Fibroblast of lung (primary cell): ENCODE results near the gene TRAPPC1. TPM values are rescaled to one million over a fixed set of nuclear protein-coding genes. Genes with fewer than 3 reads are reported as not detected.

Source experiments
- DNase-seq, 2 donors: peaks; one replicate each; pipeline versions ENCODE4 v3.0.0 to v3.0.0-alpha.2; 2010; ENCODE audit warnings: low read depth in 2 of 2
- H2AFZ ChIP-seq: 2 replicates; pipeline ENCODE4 v1.5.1; 2012; ENCODE audit warnings: low read length, control low read depth, inconsistent platforms
- H3K27ac ChIP-seq: 2 replicates; pipeline ENCODE4 v1.5.1; 2011; ENCODE audit warnings: low read length, control low read depth; ENCODE audit not compliant: insufficient read depth
- H3K27me3 ChIP-seq: 2 replicates; pipeline ENCODE4 v1.5.1; 2011; ENCODE audit warnings: mild to moderate bottlenecking, low read length; ENCODE audit not compliant: control insufficient read depth, insufficient read depth
- H3K36me3 ChIP-seq: 2 replicates; pipeline ENCODE4 v1.5.1; 2011; ENCODE audit warnings: low read length; ENCODE audit not compliant: control insufficient read depth, insufficient read depth
- H3K4me1 ChIP-seq: 2 replicates; pipeline ENCODE4 v1.5.1; 2011; ENCODE audit warnings: low read length; ENCODE audit not compliant: control insufficient read depth, insufficient read depth; ENCODE audit errors: extremely low read depth
- H3K4me2 ChIP-seq: 2 replicates; pipeline ENCODE4 v1.5.1; 2011; ENCODE audit warnings: low read length, control low read depth; ENCODE audit not compliant: insufficient read depth; ENCODE audit errors: extremely low read depth
- H3K4me3 ChIP-seq, 4 experiments: fragments of 200-600 bp in 1 of 4; sonication (generic) in 1 of 4; replicated peaks in 1 of 4; 2 replicates each; pipeline ENCODE4 v1.5.1; 2011 to 2016; ENCODE audit warnings: low read length in 4 of 4, low read depth in 3 of 4, mild to moderate bottlenecking in 3 of 4, control low read depth in 2 of 4, inconsistent platforms in 1 of 4, mixed read lengths in 1 of 4; ENCODE audit not compliant: insufficient read depth in 1 of 4; ENCODE audit errors: control extremely low read depth in 1 of 4
- H3K79me2 ChIP-seq: 2 replicates; pipeline ENCODE4 v1.5.1; 2012; ENCODE audit warnings: mild to moderate bottlenecking, low read length, inconsistent platforms; ENCODE audit not compliant: control insufficient read depth, insufficient read depth
- H3K9ac ChIP-seq: 2 replicates; pipeline ENCODE4 v1.5.1; 2011; ENCODE audit warnings: mild to moderate bottlenecking, low read length, control low read depth; ENCODE audit not compliant: insufficient read depth
- H3K9me3 ChIP-seq: 2 replicates; pipeline ENCODE4 v1.5.1; 2012; ENCODE audit warnings: low read depth, low read length; ENCODE audit not compliant: control insufficient read depth, insufficient read depth
- H4K20me1 ChIP-seq: 2 replicates; pipeline ENCODE4 v1.5.1; 2011; ENCODE audit warnings: low read length; ENCODE audit not compliant: control insufficient read depth, insufficient read depth; ENCODE audit errors: extremely low read depth
- CTCF ChIP-seq, 2 donors: IDR thresholded peaks in 1 of 2; conservative IDR thresholded peaks in 1 of 2; 1 replicate in 1 of 2; 2 replicates in 1 of 2; pipeline ENCODE4 v1.5.1; 2011 to 2012; ENCODE audit warnings: low read length in 2 of 2, control low read depth in 1 of 2, inconsistent platforms in 1 of 2, low read depth in 1 of 2, mild to moderate bottlenecking in 1 of 2
- EZH2 ChIP-seq: IDR thresholded peaks from 2 replicates; pipeline ENCODE4 v1.5.1; 2012; ENCODE audit warnings: low read length, control low read depth, mild to moderate bottlenecking; ENCODE audit errors: missing control alignments
- polyA plus RNA-seq, 2 donors: library from polyadenylated mRNA; depleted of rRNA in 1 of 2; stranded (reverse) in 1 of 2; unstranded in 1 of 2; fragments of >200 nt; gene quantifications; 2 replicates each; pipeline ENCODE4 v1.2.1, GENCODE V29; 2011 to 2012; ENCODE audit warnings: missing spikeins in 1 of 2
- total RNA-seq: library from RNA; depleted of rRNA; stranded (reverse); fragments of >200 nt; gene quantifications from 2 replicates; pipeline ENCODE4 v1.2.1, GENCODE V29; 2014

The TRAPPC1 gene
- total and polyA plus RNA-seq, 2 donors (not counting 1 experiment from before 2014, with no cell fraction given): 61.9 to 342 TPM

GRCh38 chr17:7930841-7931631, 710 bp downstream of the TRAPPC1 start:
- no peaks in the 10 kb centered on the region for H4K20me1 ChIP-seq
- peak overlapping the region; percentile 96 for H3K27ac ChIP-seq

GRCh38 chr17:7929158-7930023, 2.4 kb downstream of the TRAPPC1 start, which contains the start of gene KCNAB3:
KCNAB3 (minus strand) TSS chr17:7929856; CDS start chr17:7929435, 421 bp downstream.
- Histone ChIP-seq H2AFZ (peak within 1 kb of the TSS; percentile 45), H3K79me2 (peaks cover 36% of the 10 kb centered on the region), H3K4me1 (no peaks in the 10 kb centered on the region), H3K27me3 (no peaks in the 10 kb centered on the region), H3K9ac (peak within 1 kb of the TSS; percentile 25), H4K20me1 (no peaks in the 10 kb centered on the region), H3K27ac (no peak within 1 kb of the TSS), H3K4me2 (peak within 1 kb of the TSS; percentile 86), H3K36me3 (no peaks in the 10 kb centered on the region), H3K4me3 (peak within 1 kb of the TSS; percentile 28 to 97 (median 52)), H3K9me3 (no peaks in the 10 kb centered on the region)
- no peak for TF ChIP-seq CTCF (conservative IDR thresholded peaks at IDR 0.05 in 1 of 2, IDR thresholded peaks at IDR 0.05 in 1 of 2; ENCODE audit: low read depth in 1 of 2, low read length in 2 of 2)
- TF ChIP-seq EZH2: no peak
- peak; percentile 69 to 77 for DNase-seq

More at GRCh38 chr17:7930841-7931631, 710 bp downstream of the TRAPPC1 start:
- Histone ChIP-seq H3K27me3 (no peaks in the 10 kb centered on the region), H3K79me2 (peaks cover 36% of the 10 kb centered on the region), H3K36me3 (peaks cover 2% of the 10 kb centered on the region), H3K9ac (peak overlapping the region; percentile 71), H2AFZ (peak overlapping the region; percentile 91), H3K4me1 (no peaks in the 10 kb centered on the region), H3K4me3 (peak overlapping the region; percentile 81 to 97 (median 96)), H3K9me3 (no peaks in the 10 kb centered on the region), H3K4me2 (peak overlapping the region; percentile 86)
- TF ChIP-seq CTCF (conservative IDR thresholded peaks at IDR 0.05 in 1 of 2, IDR thresholded peaks at IDR 0.05 in 1 of 2; ENCODE audit: low read depth in 1 of 2, low read length in 2 of 2): no peak
- no peak for TF ChIP-seq EZH2
- no peak for DNase-seq

- no peak for DNase-seq
- Histone ChIP-seq H3K9ac (no peak overlapping the region), H3K9me3 (no peaks in the 10 kb centered on the region), H3K79me2 (peaks cover 18% of the 10 kb centered on the region), H3K27me3 (no peaks in the 10 kb centered on the region), H3K4me3 (no peak overlapping the region), H4K20me1 (no peaks in the 10 kb centered on the region), H3K27ac (no peak overlapping the region), H3K36me3 (no peaks in the 10 kb centered on the region), H3K4me2 (no peak overlapping the region), H2AFZ (no peak overlapping the region), H3K4me1 (peaks cover 2% of the 10 kb centered on the region)
- TF ChIP-seq CTCF (conservative IDR thresholded peaks at IDR 0.05 in 1 of 2, IDR thresholded peaks at IDR 0.05 in 1 of 2; ENCODE audit: low read depth in 1 of 2, low read length in 2 of 2) (no peak), EZH2 (no peak)
Observed at GRCh38 chr17:7927596-7927995, 4.2 kb downstream of the TRAPPC1 start.
